Stimulated activated CD4-positive, alpha-beta T cell treated with anti-CD3 and anti-CD28 coated beads, Interleukin-4, amount 100 ng/mL, for 24 hours (primary cell): ENCODE measurements around the gene TFAP2D.

ENCODE experiments used
- DNase-seq: peaks from one replicate; pipeline ENCODE4 v3.0.0-alpha.2; 2020

TFAP2D gene

DNA sequence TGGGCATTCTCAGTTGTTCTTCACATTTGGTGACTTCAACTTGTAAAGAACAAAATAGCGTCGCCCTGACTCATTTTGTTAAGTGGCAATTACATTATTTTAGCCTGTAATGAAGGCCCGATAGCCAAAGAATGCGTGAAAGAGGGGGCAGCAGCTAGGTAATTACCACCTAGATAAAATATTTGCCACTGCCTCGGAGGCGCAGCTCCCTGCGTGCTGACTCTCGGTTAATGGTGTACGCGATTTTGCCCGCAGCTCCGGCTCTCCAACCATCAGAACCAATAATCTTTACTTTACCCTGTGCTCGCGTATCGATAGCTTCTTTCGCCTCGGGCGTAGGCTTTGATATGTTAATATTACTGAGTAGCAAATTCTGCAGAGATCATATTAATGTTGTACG lies 8.7 kb downstream of the TFAP2D start:
- no peak for DNase-seq

DNA sequence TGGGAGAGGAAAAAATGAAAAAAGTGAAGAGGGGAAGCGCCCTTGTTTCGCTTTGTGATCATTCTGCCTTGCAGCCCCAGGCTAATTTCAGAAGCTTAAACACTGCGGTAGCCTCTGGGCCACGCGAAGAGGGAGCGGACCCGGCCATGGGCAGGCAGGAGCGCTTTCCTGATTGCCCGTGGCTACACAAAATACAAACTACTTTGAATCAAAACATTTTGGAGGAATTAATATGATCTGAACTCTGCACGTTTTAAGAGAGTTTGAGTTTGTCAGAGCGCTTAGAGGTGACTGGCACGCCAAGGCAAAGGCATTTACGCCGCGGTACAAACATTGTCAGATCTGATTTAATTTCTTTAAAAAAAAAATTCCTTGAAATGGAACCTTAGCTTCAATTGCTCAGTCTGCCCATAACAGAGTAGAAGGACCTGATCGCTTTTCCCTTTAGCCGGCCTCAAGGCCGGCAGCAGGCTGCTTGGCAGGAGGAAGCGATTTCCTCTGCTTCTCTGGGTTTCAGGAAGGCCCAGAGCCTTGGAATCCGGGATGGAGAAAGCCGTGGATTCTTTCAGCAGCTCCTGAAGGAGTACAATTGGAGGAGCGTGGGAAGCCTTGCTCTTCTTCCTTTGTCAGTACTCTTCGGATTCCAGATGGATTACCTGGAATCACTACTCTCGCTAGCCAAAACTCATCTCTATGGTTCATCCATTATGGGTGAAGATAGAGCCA lies 9.7 kb downstream of the TFAP2D start:
- DNase-seq, result no peak

DNA sequence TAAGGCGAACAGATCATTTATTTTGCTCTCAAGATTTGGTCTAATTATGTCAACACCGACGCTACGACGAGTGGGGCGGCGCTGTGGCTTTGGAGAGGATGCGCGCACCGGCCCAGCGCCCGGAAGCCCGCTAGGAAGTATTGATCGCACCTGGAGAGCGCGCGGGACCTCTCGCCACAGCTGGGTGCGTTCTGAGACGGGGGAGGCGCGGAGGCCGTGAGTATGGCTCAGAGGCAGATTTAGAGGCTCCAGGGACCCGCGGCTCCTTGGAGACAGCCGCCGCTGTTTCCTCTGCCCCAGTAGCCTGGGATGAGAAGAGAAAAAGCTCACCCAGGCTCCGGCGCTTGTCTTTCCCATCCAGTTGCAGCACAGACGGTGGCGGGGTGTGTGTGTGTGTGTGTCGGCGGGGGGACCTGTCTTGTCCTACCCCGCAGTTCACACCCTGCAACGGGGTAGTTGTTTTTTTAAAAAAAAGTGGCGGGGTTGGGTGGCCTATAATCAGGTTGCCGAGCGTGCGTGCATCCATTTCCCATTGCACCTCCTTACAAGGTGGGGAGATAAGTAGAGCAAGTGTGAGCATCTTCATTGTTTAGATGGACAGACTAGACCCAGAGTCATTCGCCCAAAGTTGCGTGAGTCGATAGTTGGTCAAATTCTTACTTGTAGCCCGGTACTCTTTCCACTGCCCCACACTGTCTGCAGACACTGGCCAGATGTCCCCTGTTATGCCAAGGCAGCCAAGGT lies 11.2 kb downstream of the TFAP2D start:
- no peak for DNase-seq

DNA sequence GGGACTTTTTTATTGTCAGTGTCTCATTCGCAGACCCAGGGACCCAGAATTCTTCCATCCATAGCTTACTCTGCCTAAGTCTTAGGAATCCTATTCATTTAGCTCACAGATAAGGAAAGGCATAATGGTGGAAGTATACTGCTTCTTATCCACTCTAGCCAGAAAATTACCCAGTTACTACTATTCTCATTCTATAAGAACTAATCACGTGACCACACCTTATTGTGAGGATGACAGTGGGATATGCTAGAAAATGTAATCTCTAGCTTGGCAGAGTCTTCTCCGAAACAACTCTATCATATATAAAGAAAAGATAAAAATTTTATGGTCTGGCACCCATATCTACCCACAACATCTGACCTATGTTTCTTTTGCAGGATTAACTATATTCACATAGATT lies 21.2 kb downstream of the TFAP2D start:
- no peak for DNase-seq

DNA sequence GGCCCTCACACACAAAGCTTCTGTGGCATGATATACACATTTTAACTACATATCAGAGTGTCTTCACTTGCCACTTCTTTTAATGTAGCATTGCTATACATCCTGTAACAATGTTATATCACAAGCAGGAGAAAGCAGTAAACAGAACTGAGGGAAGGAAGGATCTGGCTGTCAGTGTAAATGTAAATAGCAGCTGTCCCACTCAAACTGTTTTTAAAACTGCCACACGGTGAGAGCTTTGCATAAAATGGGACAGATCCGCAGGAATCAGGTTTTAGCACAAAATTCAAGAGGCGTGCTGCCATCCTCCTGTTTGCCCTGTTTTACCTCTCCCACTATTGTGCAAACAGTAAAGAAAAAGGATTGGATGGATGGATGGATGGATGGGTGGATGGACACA lies 28.8 kb downstream of the TFAP2D start:
- DNase-seq, result no peak

DNA sequence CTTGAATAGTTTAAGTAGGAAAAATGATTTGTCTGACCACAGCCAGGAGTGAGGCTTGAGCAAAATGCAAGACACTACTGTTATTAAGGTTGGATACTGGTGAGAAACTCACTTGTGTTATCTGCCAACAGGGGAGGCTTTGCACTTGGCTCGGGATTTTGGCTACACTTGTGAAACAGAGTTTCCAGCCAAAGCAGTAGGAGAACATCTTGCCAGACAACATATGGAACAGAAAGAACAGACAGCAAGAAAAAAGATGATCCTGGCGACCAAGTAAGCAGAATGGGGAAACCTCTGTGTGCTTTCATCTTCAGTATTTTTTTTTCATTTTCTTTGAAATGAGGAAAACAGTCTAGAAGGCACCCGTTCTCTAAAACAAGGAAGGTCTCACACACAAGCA lies 31.6 kb downstream of the TFAP2D start:
- no peak for DNase-seq

DNA sequence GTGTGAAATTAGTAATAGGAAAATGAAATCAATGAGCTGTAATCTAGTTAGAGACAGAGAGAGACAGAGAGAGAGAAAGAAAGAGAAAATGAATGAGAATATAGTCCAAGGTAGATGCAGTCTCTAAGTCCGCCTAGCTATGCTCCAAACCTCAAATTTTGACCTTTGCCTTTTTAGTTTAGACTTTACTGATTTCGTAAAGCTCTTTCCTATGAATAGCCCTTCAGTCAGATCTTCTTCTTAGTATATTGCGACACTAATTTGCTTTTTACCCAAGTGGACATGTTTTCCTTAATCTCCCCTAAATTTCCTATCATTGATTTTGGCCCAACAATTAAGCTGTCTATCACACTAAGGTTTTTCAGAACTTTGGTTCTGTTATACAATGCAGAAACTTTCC lies 49.5 kb downstream of the TFAP2D start:
- DNase-seq, result no peak

DNA sequence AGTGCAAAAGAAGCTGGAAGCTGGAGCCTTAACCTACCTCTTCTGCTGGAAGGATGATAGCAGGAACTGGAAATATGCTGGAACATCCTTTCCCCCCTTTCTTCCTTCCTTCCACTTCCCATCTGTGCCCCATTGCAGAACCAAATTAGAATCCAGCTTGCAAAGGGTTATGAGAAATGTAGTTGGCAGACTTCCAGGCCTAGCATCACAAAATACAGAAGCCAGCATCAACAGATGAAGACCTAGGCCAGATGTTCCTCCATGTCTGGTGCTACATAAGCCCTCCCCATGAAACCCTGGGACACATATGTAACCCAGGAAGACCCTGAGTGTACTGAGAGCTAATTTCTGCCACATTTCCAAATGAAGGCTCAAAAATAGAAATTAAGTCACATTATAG lies 65.4 kb downstream of the TFAP2D start:
- DNase-seq, result no peak

DNA sequence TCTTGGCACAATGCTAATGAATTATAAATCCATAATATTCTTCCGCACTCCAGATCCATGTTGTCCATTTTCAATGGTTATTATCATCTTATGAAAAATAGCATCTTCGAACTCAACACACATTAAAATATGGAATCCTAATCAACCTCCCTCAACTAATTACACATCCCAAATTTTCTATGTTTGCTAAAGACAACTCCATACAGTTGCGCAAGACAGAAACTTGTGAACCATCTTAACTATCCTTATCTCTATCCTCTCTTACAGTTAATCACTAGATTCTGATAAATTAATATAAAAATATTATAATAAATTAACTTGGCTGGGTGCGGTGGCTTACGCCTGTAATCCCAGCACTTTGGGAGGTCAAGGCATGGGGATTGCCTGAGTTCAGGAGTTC lies 67.1 kb downstream of the TFAP2D start:
- DNase-seq, result no peak

DNA sequence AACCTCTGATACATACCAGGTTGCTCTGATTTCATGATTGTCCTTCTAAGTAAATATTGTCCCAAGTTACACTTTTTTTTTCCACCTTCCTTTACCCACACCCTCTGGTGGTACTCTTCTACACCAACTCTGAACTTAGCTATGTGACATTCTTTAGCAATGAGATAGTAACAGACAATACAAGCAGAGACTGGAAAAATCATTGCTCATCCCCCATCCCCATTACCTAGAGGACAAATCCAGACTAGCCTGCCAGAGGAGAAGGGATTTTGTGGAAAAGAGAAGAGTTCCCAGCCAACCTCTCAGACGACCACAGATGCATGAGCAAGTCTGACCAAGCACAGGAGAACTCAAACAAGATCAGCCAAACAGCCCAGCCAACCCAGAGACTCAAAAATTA lies 72.6 kb downstream of the TFAP2D start:
- DNase-seq, result no peak

DNA sequence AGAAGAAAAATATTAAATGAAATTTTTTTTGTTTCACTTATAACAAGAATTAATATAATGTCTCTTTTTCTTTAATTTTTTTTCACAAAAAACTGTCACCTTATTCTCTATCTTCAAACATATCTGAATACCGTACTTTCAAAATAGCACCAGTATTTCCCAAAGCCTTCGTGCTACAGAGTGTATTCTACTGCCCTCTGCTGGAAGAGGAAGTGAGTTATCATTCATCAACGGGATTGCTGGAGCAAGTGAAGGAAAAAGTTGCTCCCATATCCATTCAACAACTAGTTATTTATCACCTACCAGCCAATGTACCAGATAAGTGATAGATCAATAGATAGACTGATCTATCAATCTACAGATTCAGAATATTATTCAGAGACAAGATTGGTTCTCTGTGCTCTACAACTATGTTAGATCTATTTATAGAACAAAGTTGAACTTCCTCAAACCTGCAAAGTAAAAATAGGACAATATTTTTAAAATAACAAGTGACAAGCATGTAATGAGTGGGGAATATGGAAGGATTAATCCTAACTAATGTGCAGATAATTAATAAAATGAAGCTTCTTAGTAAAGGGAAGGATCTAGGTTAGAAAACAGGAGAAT lies 78.7 kb downstream of the TFAP2D start:
- no peak for DNase-seq

DNA sequence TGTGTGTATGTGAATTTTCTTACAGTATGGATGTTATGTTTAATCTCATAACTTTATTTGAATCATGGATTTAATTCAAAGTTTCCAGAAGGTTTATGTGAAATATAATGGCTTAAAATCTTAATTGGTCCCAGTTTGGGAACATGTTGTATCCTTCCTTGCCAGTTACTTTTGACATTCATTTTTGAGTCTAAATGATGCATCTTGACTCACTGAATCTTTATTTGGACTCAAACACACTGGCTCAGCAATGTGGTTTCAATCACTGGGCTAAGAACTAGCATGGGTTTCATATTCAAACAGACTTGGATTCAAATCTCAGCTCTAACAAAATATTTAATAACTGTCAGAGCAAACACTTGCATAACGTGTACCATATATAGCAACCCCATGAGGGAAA lies 79.4 kb downstream of the TFAP2D start:
- DNase-seq, result no peak

DNA sequence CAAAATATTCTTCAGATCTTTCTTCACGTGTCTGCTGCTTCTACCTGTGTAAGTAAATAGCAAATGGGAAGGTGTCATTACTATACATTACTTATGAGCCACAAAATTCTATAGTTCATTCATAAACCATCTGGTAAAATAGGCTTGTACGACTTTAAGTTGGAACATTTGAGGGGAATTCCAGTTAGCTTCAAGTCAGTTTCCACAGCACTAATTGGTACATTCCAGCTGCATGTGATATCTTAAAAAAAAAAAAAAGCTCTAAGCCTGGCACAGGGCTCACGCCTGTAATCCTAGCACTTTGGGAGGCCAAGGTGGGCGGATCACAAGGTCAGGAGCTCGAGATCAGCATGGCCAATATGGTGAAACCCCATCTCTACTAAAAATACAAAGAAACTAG lies 82.2 kb downstream of the TFAP2D start:
- no peak for DNase-seq

DNA sequence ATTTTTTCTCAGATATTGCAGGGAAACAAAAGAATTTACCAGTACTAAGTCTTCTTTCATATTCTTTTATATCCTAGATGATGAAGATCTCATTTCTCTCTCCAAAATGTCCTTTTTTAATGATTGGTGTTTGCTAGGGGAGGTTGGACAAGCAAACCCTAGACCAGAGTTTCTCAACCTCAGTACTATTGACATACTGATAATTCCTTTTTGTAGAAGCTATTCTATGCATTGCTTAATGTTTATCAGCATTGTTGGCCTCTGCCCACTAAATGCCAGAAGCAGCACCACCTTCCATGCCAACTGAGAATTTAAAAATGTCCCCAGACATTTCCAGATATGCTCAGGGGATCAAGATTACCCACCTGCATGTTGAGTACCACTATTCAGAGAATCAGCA lies 91.0 kb downstream of the TFAP2D start:
- no peak for DNase-seq

DNA sequence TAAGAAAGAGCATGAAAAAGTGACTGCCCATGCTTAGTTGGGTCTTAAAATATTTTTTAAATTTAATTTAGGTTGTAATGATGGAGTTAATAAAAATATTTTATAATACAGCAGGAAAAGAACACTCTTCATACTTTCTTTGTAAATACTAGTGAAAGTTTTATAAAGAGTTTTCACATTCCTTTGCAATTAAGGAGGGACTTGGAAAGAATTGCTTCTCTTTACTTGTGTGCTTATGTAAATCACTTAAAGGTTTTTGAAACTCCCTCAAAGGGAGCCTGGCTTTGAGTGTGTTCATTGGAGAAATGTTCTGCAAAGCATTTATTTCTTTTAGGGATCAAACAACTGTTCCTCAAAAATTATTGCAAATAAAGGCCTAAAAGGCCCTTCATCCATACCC lies 93.7 kb downstream of the TFAP2D start:
- DNase-seq, result no peak

DNA sequence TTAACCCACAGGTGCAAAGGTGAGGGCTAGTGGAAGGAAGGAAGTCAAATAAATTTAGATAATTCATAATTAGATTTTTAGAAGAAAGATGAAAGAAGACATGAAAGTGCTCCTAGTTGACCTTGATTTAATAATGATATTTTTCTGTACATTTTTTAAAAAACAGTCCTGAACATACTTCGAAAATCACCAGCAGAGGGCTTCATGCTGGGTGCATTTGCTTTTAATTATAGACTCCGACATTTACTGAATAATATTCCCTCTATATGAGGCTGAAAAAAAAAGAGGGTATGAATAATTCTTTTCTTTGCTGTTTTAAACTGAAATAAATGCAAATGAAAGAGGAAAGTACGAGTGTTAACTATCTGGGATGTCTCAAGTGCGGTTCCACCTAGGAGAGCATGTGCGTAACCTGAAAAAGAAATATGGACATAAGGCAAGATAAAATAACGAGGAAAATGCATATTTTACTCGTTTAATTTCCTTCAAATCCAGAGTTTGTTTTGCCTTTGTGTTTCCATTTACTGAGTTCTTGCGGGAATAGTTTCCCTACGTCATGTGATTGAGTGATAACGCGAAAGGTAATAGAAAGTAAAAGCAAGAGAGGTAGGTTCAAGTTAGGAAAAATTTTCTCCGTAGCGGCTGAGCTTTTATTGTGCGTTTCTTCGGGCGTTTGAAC lies 102.2 kb downstream of the TFAP2D start:
- DNase-seq, result no peak

DNA sequence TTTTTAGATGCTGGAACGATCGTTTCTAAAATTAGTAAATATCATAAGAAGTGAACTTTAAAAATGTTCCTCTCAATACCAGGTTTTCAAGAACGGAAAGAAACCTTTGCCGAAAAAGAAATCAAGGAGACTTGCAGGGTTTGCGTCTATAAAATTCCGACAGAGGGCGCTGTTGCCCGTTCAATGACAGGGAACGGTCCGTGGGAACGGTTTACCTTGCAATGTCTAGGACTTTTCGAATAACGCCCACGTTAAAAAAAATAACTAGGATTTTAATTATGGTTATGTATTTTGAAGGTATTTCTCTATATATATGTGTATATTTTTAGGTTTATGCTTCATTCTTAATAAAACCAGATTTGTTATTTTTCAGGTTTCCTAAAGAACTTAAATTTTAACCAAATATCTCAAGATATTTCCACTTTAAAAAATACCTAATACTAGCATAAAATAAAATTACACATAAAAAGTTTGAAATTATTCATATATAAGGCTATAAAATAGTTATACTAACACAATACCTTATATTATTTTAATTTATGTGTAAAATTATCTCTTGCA lies 102.9 kb downstream of the TFAP2D start:
- peak; percentile 63 for DNase-seq

DNA sequence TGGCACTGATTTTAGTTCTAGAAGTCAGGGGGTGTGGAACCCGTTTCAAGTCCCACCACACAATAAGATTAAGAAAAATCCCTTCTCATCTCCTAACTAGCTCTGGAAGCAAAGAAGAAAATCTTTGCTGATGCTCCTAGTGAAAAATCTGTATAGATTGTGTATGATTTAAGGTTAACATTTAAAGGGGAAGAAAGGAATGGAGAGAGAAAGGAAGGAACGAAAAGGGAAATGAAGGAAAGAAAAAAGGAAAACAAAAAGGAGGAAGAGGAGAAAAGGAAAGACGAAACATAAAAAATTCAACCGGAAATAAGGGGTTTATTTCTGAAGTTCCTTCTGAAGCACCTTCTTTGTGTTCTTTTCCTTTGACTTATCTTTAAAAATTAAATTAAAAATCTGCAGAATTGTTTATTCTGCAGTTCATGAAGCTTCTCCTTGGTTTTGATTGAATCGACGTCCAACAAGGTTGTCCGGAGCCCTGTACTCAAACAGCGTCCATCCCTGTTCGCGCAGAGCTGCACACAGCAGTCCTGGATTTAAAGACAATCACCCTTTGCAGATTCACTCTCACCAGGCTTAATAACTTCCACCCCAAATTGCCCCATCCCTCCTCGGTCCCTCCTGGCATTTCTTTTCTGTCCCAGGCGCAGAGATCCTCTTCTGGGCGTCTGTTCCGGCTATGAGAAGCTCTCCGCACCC lies 103.8 kb downstream of the TFAP2D start:
- no peak for DNase-seq

DNA sequence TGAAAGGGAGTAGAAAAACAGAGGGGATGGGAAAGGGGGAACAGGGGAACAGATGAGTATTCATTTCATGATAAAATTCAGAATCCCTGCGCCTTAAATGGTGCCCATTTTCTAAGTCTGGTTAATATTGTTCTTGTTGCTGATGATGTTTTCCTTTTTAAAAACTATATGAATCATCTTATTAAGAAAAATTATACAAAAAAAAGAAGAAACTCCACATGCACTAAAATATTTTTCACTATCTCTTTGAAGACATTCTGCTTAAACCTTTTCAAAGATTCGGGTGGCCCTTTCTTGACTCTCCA lies 104.3 kb downstream of the TFAP2D start:
- DNase-seq, result no peak

DNA sequence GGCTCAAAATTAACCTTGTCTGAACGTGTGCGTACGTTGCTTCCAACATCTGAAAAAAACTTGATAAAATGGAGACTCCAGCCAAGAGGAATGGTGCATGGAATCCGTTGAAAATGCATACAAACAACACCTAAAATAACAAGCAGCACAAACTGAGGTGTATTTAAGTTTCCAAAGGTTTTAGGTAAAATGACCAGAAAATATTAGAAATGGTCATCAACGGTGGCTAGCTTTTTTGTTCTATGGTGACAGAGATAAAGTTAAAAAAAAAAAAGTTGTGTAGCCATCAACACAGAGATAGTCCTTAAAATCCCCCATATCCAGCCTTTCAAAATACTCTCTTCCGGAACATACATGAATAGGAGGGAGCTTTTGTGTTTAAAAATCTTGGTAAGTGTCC lies 104.7 kb downstream of the TFAP2D start:
- no peak for DNase-seq

DNA sequence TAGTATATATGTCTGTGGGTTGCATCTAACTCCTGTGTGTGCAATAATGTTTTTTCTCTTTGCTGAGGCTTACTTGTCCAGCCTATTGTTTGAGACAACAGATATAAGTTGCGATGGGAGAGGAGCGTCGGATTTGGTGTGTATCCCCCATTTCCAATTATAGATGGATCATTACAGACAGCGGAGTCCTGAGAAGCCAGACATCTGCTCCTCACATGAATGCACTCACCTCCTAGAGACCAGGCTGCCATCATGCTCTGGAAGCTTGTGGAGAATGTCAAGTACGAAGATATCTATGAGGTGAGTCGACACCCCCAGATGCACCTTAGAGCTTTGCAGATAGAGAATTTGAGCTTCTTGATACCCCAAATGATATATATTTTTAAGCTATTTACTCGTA lies 105.3 kb downstream of the TFAP2D start, which contains the start of gene TFAP2B:
Gene TFAP2B (plus strand): TSS at position 199 of the 400 bp plus-strand sequence. CDS start 21 bp downstream, at position 220.
- no peak for DNase-seq

DNA sequence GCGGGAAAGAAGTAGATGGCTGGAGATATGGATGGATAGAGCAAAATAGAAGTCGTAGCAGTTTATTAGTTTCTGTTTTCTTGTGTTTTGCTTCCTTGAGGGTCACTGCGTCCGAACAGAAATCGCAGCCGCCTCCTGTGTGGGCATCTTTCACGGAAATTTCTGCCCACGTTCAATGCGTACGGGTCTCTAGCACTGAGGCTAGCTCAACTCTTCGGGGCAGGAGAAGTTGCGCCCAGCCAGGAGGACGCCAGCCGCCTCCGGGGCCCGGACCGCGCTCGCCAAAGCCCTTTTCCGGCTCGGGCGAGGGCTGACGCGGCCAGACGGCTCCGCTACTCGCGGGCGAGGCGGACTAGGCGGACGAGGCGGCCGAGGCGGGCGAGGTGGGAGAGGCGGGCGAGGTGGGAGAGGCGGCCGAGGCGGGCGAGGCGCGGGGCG lies 106.2 kb downstream of the TFAP2D start:
- no peak for DNase-seq
